H1 (cell line): Measurements from ENCODE around the gene IL9R. TPM values are rescaled to one million over a fixed set of nuclear protein-coding genes. Genes with fewer than 3 reads are reported as not detected.
"Not testable (repeated sequence)": the region's sequence is repeated elsewhere in the genome, so short reads cannot be mapped to it uniquely, and the experiment has no call there.

Experiments
- CTCF ChIA-PET: fragments of 300-600 bp; sonication (Branson Sonifier 250); formaldehyde crosslinking; loops from one replicate; lab custom pipeline; 2021; ENCODE audit not compliant: partially characterized antibody; lab: Charles Lee
- POLR2A ChIA-PET: fragments of 300-600 bp; sonication (Branson Sonifier 250); formaldehyde crosslinking; loops from one replicate; lab custom pipeline; 2021; ENCODE audit warnings: inconsistent platforms; ENCODE audit not compliant: partially characterized antibody; lab: Charles Lee
- DNase-seq, 2 experiments: peaks; one replicate each; pipeline versions ENCODE4 v3.0.0 to v3.0.0-alpha.2; 2010 to 2022; ENCODE audit warnings: low spot score in 2 of 2, low read depth in 1 of 2, mixed read lengths in 1 of 2
- FAIRE-seq: peaks from 2 replicates; lab custom pipeline; 2011; peaks lifted over from hg19 to GRCh38; lab: Jason Lieb, UNC
- H2AFZ ChIP-seq: 2 replicates; pipeline ENCODE4 v1.8.1; 2012; ENCODE audit warnings: low read length, inconsistent platforms
- H2AK5ac ChIP-seq: 2 replicates; pipeline ENCODE4 v1.6.1; 2013; ENCODE audit warnings: low read depth, low read length
- H2BK120ac ChIP-seq: replicated peaks from 2 replicates; pipeline ENCODE3; 2013; ENCODE audit warnings: low read depth, low read length, inconsistent platforms
- H2BK12ac ChIP-seq: 2 replicates; pipeline ENCODE4 v1.6.1; 2013; ENCODE audit warnings: low read depth, low read length
- H2BK15ac ChIP-seq: 2 replicates; pipeline ENCODE4 v1.6.1; 2013; ENCODE audit warnings: low read length
- H2BK20ac ChIP-seq: 2 replicates; pipeline ENCODE4 v1.6.1; 2013; ENCODE audit warnings: low read length
- H2BK5ac ChIP-seq: 2 replicates; pipeline ENCODE4 v1.6.1; 2013; ENCODE audit warnings: low read depth, low read length
- H3K14ac ChIP-seq: 2 replicates; pipeline ENCODE4 v1.6.1; 2013; ENCODE audit warnings: inconsistent platforms; ENCODE audit not compliant: insufficient read length
- H3K18ac ChIP-seq: 2 replicates; pipeline ENCODE4 v1.6.1; 2013; ENCODE audit warnings: low read length; ENCODE audit errors: extremely low read depth
- H3K23ac ChIP-seq: 2 replicates; pipeline ENCODE4 v1.6.1; 2013; ENCODE audit warnings: inconsistent platforms; ENCODE audit not compliant: insufficient read length
- H3K23me2 ChIP-seq: 2 replicates; pipeline ENCODE4 v1.6.1; 2013; ENCODE audit warnings: low read depth, low read length
- H3K27ac ChIP-seq: 2 replicates; pipeline ENCODE4 v1.6.1; 2011; ENCODE audit warnings: low read depth, low read length, inconsistent platforms
- H3K27me3 ChIP-seq, 4 experiments: replicated peaks in 1 of 4; 1 replicate in 1 of 4; 2 replicates in 3 of 4; pipeline versions ENCODE4 v1.6.1 to v1.8.1; 2011 to 2013; ENCODE audit warnings: low read length in 3 of 4, mild to moderate bottlenecking in 3 of 4, inconsistent platforms in 2 of 4, mixed read lengths in 2 of 4, moderate library complexity in 1 of 4; ENCODE audit not compliant: control insufficient read depth in 3 of 4, insufficient read depth in 3 of 4; ENCODE audit errors: extremely low read depth in 1 of 4
- H3K36me3 ChIP-seq, 4 experiments: 2 replicates each; pipeline versions ENCODE4 v1.6.1 to v1.8.1; 2011 to 2013; ENCODE audit warnings: mild to moderate bottlenecking in 4 of 4, low read length in 3 of 4, moderate library complexity in 2 of 4, control low read depth in 1 of 4, inconsistent platforms in 1 of 4; ENCODE audit not compliant: insufficient read depth in 4 of 4, control insufficient read depth in 2 of 4
- H3K4ac ChIP-seq: replicated peaks from 2 replicates; pipeline ENCODE3; 2013; ENCODE audit warnings: low read length, low read depth, mixed read lengths, inconsistent platforms; ENCODE audit not compliant: insufficient read length
- H3K4me1 ChIP-seq, 4 experiments: replicated peaks in 1 of 4; 1 replicate in 1 of 4; 2 replicates in 3 of 4; pipeline versions ENCODE4 v1.6.1 to v1.8.1; 2011 to 2013; ENCODE audit warnings: low read length in 3 of 4, inconsistent platforms in 2 of 4, mixed read lengths in 1 of 4; ENCODE audit not compliant: insufficient read depth in 4 of 4, control insufficient read depth in 3 of 4
- H3K4me2 ChIP-seq, 2 experiments: 2 replicates each; pipeline versions ENCODE4 v1.6.1 to v1.8.1; 2011 to 2013; ENCODE audit warnings: low read depth in 2 of 2, low read length in 2 of 2, control low read depth in 1 of 2, inconsistent platforms in 1 of 2, mild to moderate bottlenecking in 1 of 2; ENCODE audit not compliant: insufficient read depth in 1 of 2
- H3K4me3 ChIP-seq, 4 experiments: fragments of 200-600, 300-600 bp in 1 of 4; sonication (generic), shearing (Covaris generic), sonication (Bioruptor Twin) in 1 of 4; 2 replicates each; pipeline versions ENCODE4 v1.5.1 to v1.8.1; 2011 to 2016; ENCODE audit warnings: low read length in 4 of 4, low read depth in 3 of 4, control low read depth in 2 of 4, inconsistent platforms in 2 of 4, mild to moderate bottlenecking in 2 of 4, mixed read lengths in 1 of 4, moderate library complexity in 1 of 4; ENCODE audit not compliant: insufficient read depth in 2 of 4; ENCODE audit errors: extremely low read depth in 1 of 4
- H3K56ac ChIP-seq: replicated peaks from 2 replicates; pipeline ENCODE3; 2013; ENCODE audit warnings: low read depth, mild to moderate bottlenecking, mixed read lengths, low read length, inconsistent platforms; ENCODE audit not compliant: insufficient read length
- H3K79me1 ChIP-seq: 2 replicates; pipeline ENCODE4 v1.6.1; 2013; ENCODE audit warnings: low read depth, low read length, control low read depth
- H3K79me2 ChIP-seq, 2 experiments: 2 replicates each; pipeline versions ENCODE4 v1.6.1 to v1.8.1; 2012 to 2013; ENCODE audit warnings: low read length in 2 of 2, mild to moderate bottlenecking in 2 of 2, inconsistent platforms in 1 of 2; ENCODE audit not compliant: insufficient read depth in 2 of 2, control insufficient read depth in 1 of 2
- H3K9ac ChIP-seq, 4 experiments: replicated peaks in 1 of 4; 1 replicate in 1 of 4; 2 replicates in 3 of 4; pipeline versions ENCODE4 v1.6.1 to v1.8.1; 2011 to 2013; ENCODE audit warnings: low read depth in 3 of 4, low read length in 3 of 4, control low read depth in 2 of 4, mild to moderate bottlenecking in 2 of 4, moderate library complexity in 2 of 4, inconsistent platforms in 1 of 4; ENCODE audit errors: extremely low read depth in 1 of 4
- H3K9me3 ChIP-seq, 2 experiments: 2 replicates each; pipeline versions ENCODE4 v1.6.1 to v1.8.1; 2012 to 2013; ENCODE audit warnings: mild to moderate bottlenecking in 2 of 2, moderate library complexity in 2 of 2, control low read depth in 1 of 2, inconsistent platforms in 1 of 2, low read depth in 1 of 2, low read length in 1 of 2, mixed read lengths in 1 of 2; ENCODE audit not compliant: insufficient read depth in 2 of 2
- H4K20me1 ChIP-seq, 2 experiments: replicated peaks in 1 of 2; 2 replicates each; pipeline versions ENCODE3 to v1.8.1; 2011 to 2013; ENCODE audit warnings: inconsistent platforms in 2 of 2, low read length in 2 of 2, mild to moderate bottlenecking in 1 of 2; ENCODE audit not compliant: insufficient read depth in 2 of 2, control insufficient read depth in 1 of 2
- H4K5ac ChIP-seq: 2 replicates; pipeline ENCODE4 v1.6.1; 2013; ENCODE audit warnings: low read length, low read depth, mixed read lengths, inconsistent platforms; ENCODE audit not compliant: insufficient read length
- H4K8ac ChIP-seq: 2 replicates; pipeline ENCODE4 v1.8.0; 2013; ENCODE audit warnings: mild to moderate bottlenecking, moderate library complexity, low read length, inconsistent platforms; ENCODE audit not compliant: insufficient read depth; ENCODE audit errors: extremely low read depth
- H4K91ac ChIP-seq: replicated peaks from 2 replicates; pipeline ENCODE3; 2013; ENCODE audit warnings: low read length, mixed read lengths, inconsistent platforms; ENCODE audit not compliant: insufficient read length
- CTCF ChIP-seq, 3 experiments: IDR thresholded peaks; 1 replicate in 2 of 3; 2 replicates in 1 of 3; pipeline versions ENCODE4 v1.5.1 to v1.6.1; 2011; ENCODE audit warnings: low read length in 3 of 3, mild to moderate bottlenecking in 3 of 3, inconsistent platforms in 2 of 3, low read depth in 1 of 3, moderate library complexity in 1 of 3; ENCODE audit not compliant: insufficient read depth in 1 of 3; ENCODE audit errors: control extremely low read depth in 1 of 3
- FOSL1 ChIP-seq: IDR thresholded peaks from 2 replicates; pipeline ENCODE4 v1.6.1; 2011; ENCODE audit warnings: mild to moderate bottlenecking, low read depth, low read length, moderate library complexity; ENCODE audit not compliant: insufficient read depth
- WGBS, 2 experiments: shearing (Covaris generic) in 1 of 2; methylation state at CpG; one replicate each; pipeline versions ENCODE4 v1.1.6 to v1.1.7; 2013 to 2015; ENCODE audit warnings: low lambda C conversion rate in 2 of 2, mixed read lengths in 2 of 2, inconsistent platforms in 1 of 2, low coverage in 1 of 2, missing lambda C conversion rate in 1 of 2; ENCODE audit not compliant: insufficient replicate concordance in 2 of 2, insufficient coverage in 1 of 2, insufficient read length in 1 of 2; ENCODE audit errors: extremely low coverage in 1 of 2, missing lambda C conversion rate in 1 of 2; 5-methylcytosine and 5-hydroxymethylcytosine counted together
- polyA plus RNA-seq, 7 experiments: library from polyadenylated mRNA; depleted of rRNA in 3 of 7; stranded (reverse) in 5 of 7; unstranded in 2 of 7; fragments of >200 nt in 5 of 7; fragments of 200-250 nt in 2 of 7; gene quantifications; 1 replicate in 5 of 7; 2 replicates in 1 of 7; 4 replicates in 1 of 7; pipeline versions ENCODE4 v1.2.1 to v1.2.3, GENCODE V29; 2011 to 2013; ENCODE audit warnings: missing spikeins in 2 of 7, mixed read lengths in 2 of 7
- total RNA-seq: library from RNA; stranded (reverse); fragmentation: NEBNext Ultra II Directional; extraction: Animal tissue kit (Norgen Biotek cat#: 25700); gene quantifications from 2 replicates; pipeline ENCODE4 v1.2.1, GENCODE V29; 2021

IL9R gene
- total and polyA plus RNA-seq, 2 of the 8 experiments (the other 6 are each of a cell fraction or from before 2014, with no cell fraction given) = 0.14 to 0.28 TPM

- no peak for TF ChIP-seq CTCF (IDR thresholded peaks at IDR 0.05; ENCODE audit: control extremely low read depth in 1 of 3, insufficient read depth in 1 of 3, low read depth in 1 of 3, low read length in 3 of 3)
- no peak for TF ChIP-seq FOSL1
- TF ChIP-seq, all 59 proteins: peak for 0
These were observed 7.6 kb downstream of the IL9R start (continued) for GRCh38 chrX:156005144-156005543.

- H3K27me3 ChIP-seq, H2AK5ac ChIP-seq, POLR2A ChIA-PET, H3K18ac ChIP-seq, H4K8ac ChIP-seq, H3K79me2 ChIP-seq, H2BK12ac ChIP-seq, H2BK15ac ChIP-seq, H3K14ac ChIP-seq, H3K9ac ChIP-seq, H3K79me1 ChIP-seq, H4K91ac ChIP-seq, CTCF ChIA-PET, H3K4ac ChIP-seq, H3K23me2 ChIP-seq, H2BK20ac ChIP-seq, H3K4me3 ChIP-seq, H3K27ac ChIP-seq, H3K4me1 ChIP-seq, H2BK5ac ChIP-seq, H3K56ac ChIP-seq, H2AFZ ChIP-seq, H2BK120ac ChIP-seq, H4K5ac ChIP-seq, H4K20me1 ChIP-seq, H3K36me3 ChIP-seq, DNase-seq, H3K4me2 ChIP-seq, H3K23ac ChIP-seq: not testable (repeated sequence)
- H3K9me3 ChIP-seq = peaks cover 37 to 61% of the 10 kb centered on the region in 2 experiments
- 84% methylated on average over 3 of the region's 8 CpGs; no CpG with 5 or more reads in 1 of the 2 experiments for WGBS, 2 experiments
- peak; percentile 36 for FAIRE-seq
These were observed 9.0 kb downstream of the IL9R start for GRCh38 chrX:156006468-156006867.
